Cardiac muscle cell (in vitro differentiated cells and primary cell): ENCODE measurements around the gene RASEF. TPM values are rescaled to one million over a fixed set of nuclear protein-coding genes. Genes with fewer than 3 reads are reported as not detected.
"Not testable (repeated sequence)": the region's sequence is repeated elsewhere in the genome, so short reads cannot be mapped to it uniquely, and the experiment has no call there.

Experiments
- DNase-seq, 2 donors: peaks; one replicate each; pipeline versions ENCODE4 v3.0.0 to v3.0.0-alpha.2; 2010 to 2017; ENCODE audit warnings: low read depth in 1 of 2, low spot score in 1 of 2
- H3K27ac ChIP-seq: fragments of 200-600 bp; sonication (generic); 2 replicates; pipeline ENCODE4 v1.5.1; 2016
- H3K27me3 ChIP-seq: fragments of 200-600 bp; sonication (generic); 2 replicates; pipeline ENCODE4 v1.6.0; 2016; ENCODE audit warnings: control low read depth
- H3K36me3 ChIP-seq: fragments of 200-600 bp; sonication (generic); 2 replicates; pipeline ENCODE4 v1.5.1; 2016; ENCODE audit warnings: control low read depth
- H3K4me1 ChIP-seq: fragments of 200-600 bp; sonication (generic); 2 replicates; pipeline ENCODE4 v1.8.1; 2017; ENCODE audit warnings: low read depth, mild to moderate bottlenecking, mixed run types
- H3K4me3 ChIP-seq: fragments of 200-600 bp; sonication (generic); 2 replicates; pipeline ENCODE4 v1.5.1; 2016; ENCODE audit warnings: mild to moderate bottlenecking
- H3K9me3 ChIP-seq: fragments of 200-600 bp; sonication (generic); 2 replicates; pipeline ENCODE4 v1.5.1; 2017; ENCODE audit warnings: low read depth, mild to moderate bottlenecking, control low read depth
- polyA plus RNA-seq: library from polyadenylated mRNA; unstranded; fragments of >200 nt; fragmentation: Nextera tagmentation; extraction: Ambion mirVana; gene quantifications from 2 replicates; pipeline ENCODE4 v1.2.1, GENCODE V29; 2016
- total RNA-seq: library from RNA; depleted of rRNA; stranded (reverse); fragments of >200 nt; gene quantifications from 2 replicates; pipeline ENCODE4 v1.2.3, GENCODE V29; 2016
- TF ChIP-seq, protein P1 (sequence below): IDR thresholded peaks from 2 replicates; pipeline ENCODE4 v1.5.1; 2012; ENCODE audit warnings: low read depth, mild to moderate bottlenecking, low read length

RASEF gene
- total and polyA plus RNA-seq, 2 experiments from 2014 or later = 0.27 to 0.33 TPM

GRCh38 chr9:82938426-82939218 is 124.3 kb downstream of the RASEF start:
- DNase-seq = no peak
- H3K27ac ChIP-seq = no peak overlapping the region
- H3K4me3 ChIP-seq = no peak overlapping the region
- no peaks in the 10 kb centered on the region for H3K4me1 ChIP-seq
- no peaks in the 10 kb centered on the region for H3K9me3 ChIP-seq
- no peaks in the 10 kb centered on the region for H3K27me3 ChIP-seq
- no peaks in the 10 kb centered on the region for H3K36me3 ChIP-seq
- TF ChIP-seq, protein P1, sequence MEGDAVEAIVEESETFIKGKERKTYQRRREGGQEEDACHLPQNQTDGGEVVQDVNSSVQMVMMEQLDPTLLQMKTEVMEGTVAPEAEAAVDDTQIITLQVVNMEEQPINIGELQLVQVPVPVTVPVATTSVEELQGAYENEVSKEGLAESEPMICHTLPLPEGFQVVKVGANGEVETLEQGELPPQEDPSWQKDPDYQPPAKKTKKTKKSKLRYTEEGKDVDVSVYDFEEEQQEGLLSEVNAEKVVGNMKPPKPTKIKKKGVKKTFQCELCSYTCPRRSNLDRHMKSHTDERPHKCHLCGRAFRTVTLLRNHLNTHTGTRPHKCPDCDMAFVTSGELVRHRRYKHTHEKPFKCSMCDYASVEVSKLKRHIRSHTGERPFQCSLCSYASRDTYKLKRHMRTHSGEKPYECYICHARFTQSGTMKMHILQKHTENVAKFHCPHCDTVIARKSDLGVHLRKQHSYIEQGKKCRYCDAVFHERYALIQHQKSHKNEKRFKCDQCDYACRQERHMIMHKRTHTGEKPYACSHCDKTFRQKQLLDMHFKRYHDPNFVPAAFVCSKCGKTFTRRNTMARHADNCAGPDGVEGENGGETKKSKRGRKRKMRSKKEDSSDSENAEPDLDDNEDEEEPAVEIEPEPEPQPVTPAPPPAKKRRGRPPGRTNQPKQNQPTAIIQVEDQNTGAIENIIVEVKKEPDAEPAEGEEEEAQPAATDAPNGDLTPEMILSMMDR = no peak

DNA sequence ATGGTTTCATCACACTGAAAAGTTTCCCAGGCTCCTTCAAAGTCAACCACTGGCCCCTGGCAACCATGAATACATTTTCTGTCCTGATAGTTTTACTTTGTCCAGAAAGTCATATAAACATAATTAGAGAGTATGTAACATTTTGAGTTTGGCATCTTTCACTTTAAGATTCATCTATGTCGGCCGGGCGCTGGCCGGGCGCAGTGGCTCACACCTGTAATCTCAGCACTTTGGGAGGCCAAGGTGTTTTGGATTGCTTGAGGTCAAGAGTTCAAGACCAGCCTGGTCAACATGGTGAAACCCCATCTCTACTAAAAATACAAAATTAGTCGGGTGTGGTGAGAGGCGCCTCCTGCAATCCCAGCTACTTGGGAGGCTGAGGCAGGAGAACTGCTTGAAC is 126.4 kb downstream of the RASEF start:
- not testable (repeated sequence) for H3K27ac ChIP-seq, H3K4me1 ChIP-seq, H3K9me3 ChIP-seq, H3K4me3 ChIP-seq, H3K36me3 ChIP-seq, H3K27me3 ChIP-seq
- peak in 1 of 2 donors; percentile 4 for DNase-seq

- DNase-seq = peak in 1 of 2 donors; percentile 65
- Histone ChIP-seq H3K4me1 (no peaks in the 10 kb centered on the region), H3K36me3 (no peaks in the 10 kb centered on the region), H3K9me3 (no peaks in the 10 kb centered on the region), H3K27ac (no peak overlapping the region), H3K27me3 (no peaks in the 10 kb centered on the region), H3K4me3 (no peak overlapping the region)
- TF ChIP-seq, protein P1 = no peak
Observed at GRCh38 chr9:82934949-82935348, 128.0 kb downstream of the RASEF start.

GRCh38 chr9:82934025-82934424 is 128.9 kb downstream of the RASEF start:
- H3K27me3 ChIP-seq, H3K9me3 ChIP-seq, DNase-seq, H3K4me1 ChIP-seq, H3K4me3 ChIP-seq, H3K27ac ChIP-seq, H3K36me3 ChIP-seq: not testable (repeated sequence)

- Histone ChIP-seq H3K4me3 (no peak overlapping the region), H3K4me1 (no peaks in the 10 kb centered on the region), H3K27me3 (peaks cover 4% of the 10 kb centered on the region), H3K36me3 (no peaks in the 10 kb centered on the region), H3K9me3 (no peaks in the 10 kb centered on the region), H3K27ac (no peak overlapping the region)
- TF ChIP-seq, protein P1 = no peak
- no peak for DNase-seq
Observed at GRCh38 chr9:82930116-82930515, 132.8 kb downstream of the RASEF start.
